HEK293 (cell line): Measurements from ENCODE around the gene LMTK2.

ENCODE experiments used
- CTCF ChIA-PET: fragments of 350-600 bp; formaldehyde crosslinking; extraction: SDS; loops from one replicate; lab custom pipeline; 2021; ENCODE audit warnings: antibody characterized with exemption; lab: Yijun Ruan, JAX
- POLR2A ChIA-PET: fragments of 300-600 bp; formaldehyde crosslinking; extraction: SDS; loops from one replicate; lab custom pipeline; 2020; ENCODE audit warnings: antibody characterized with exemption, inconsistent platforms; lab: Yijun Ruan, JAX
- H3K27ac ChIP-seq: fragments of 200-500 bp; sonication (Bioruptor generic); 2 replicates; pipeline ENCODE4 v1.5.1; 2014; ENCODE audit warnings: low read depth, low read length, control low read depth, inconsistent platforms; ENCODE audit errors: extremely low read depth
- H3K36me3 ChIP-seq, 2 experiments: fragments of 200-500 bp in 1 of 2; sonication (Bioruptor generic) in 1 of 2; 1 replicate in 1 of 2; 2 replicates in 1 of 2; pipeline ENCODE4 v1.5.1; 2014 to 2017; ENCODE audit warnings: inconsistent platforms in 2 of 2, low read length in 2 of 2; ENCODE audit not compliant: control insufficient read depth in 2 of 2, insufficient read depth in 1 of 2
- H3K4me1 ChIP-seq: fragments of 200-500 bp; sonication (Bioruptor generic); 2 replicates; pipeline ENCODE4 v1.5.1; 2014; ENCODE audit warnings: mild to moderate bottlenecking, low read length, inconsistent platforms; ENCODE audit not compliant: control insufficient read depth, insufficient read depth
- H3K4me3 ChIP-seq: 2 replicates; pipeline ENCODE4 v1.5.1; 2011; ENCODE audit warnings: low read depth, mild to moderate bottlenecking, control low read depth, low read length, moderate library complexity
- H3K9me3 ChIP-seq: fragments of 200-500 bp; sonication (Bioruptor generic); 2 replicates; pipeline ENCODE4 v1.5.1; 2014; ENCODE audit warnings: low read depth, low read length, inconsistent platforms; ENCODE audit not compliant: control insufficient read depth, insufficient read depth
- EGR2 ChIP-seq: fragments of 450-650 bp; formaldehyde crosslinking; IDR thresholded peaks from 2 replicates; pipeline ENCODE4 v1.5.1; 2016; ENCODE audit warnings: low read depth, missing biosample characterization, missing genetic modification characterization
- GLIS1 ChIP-seq: fragments of 450-650 bp; formaldehyde crosslinking; IDR thresholded peaks from 2 replicates; pipeline ENCODE4 v1.5.1; 2016; ENCODE audit warnings: missing biosample characterization, missing genetic modification characterization
- KLF1 ChIP-seq: fragments of 450-650 bp; formaldehyde crosslinking; IDR thresholded peaks from 2 replicates; pipeline ENCODE4 v1.5.1; 2016; ENCODE audit warnings: missing biosample characterization, missing genetic modification characterization
- MEIS1 ChIP-seq: sonication (generic); formaldehyde crosslinking; IDR thresholded peaks from 2 replicates; pipeline ENCODE4 v1.8.1; 2022; ENCODE audit warnings: missing genetic modification reagents, mild to moderate bottlenecking, borderline replicate concordance
- PATZ1 ChIP-seq: fragments of 450-650 bp; formaldehyde crosslinking; IDR thresholded peaks from 2 replicates; pipeline ENCODE4 v1.5.1; 2016; ENCODE audit warnings: missing biosample characterization, missing genetic modification characterization
- PRDM6 ChIP-seq: fragments of 450-650 bp; formaldehyde crosslinking; IDR thresholded peaks from 2 replicates; pipeline ENCODE4 v1.5.1; 2017; ENCODE audit warnings: missing biosample characterization, missing genetic modification characterization
- ZBTB20 ChIP-seq: fragments of 450-650 bp; formaldehyde crosslinking; IDR thresholded peaks from 2 replicates; pipeline ENCODE4 v1.5.1; 2016; ENCODE audit warnings: missing biosample characterization, missing genetic modification characterization
- ZBTB21 ChIP-seq: fragments of 450-650 bp; formaldehyde crosslinking; IDR thresholded peaks from 2 replicates; pipeline ENCODE4 v1.5.1; 2017; ENCODE audit warnings: missing biosample characterization, missing genetic modification characterization
- ZNF223 ChIP-seq: fragments of 450-650 bp; formaldehyde crosslinking; IDR thresholded peaks from 2 replicates; pipeline ENCODE4 v1.5.1; 2016; ENCODE audit warnings: missing biosample characterization, missing genetic modification characterization
- ZNF391 ChIP-seq: fragments of 450-650 bp; formaldehyde crosslinking; IDR thresholded peaks from 2 replicates; pipeline ENCODE4 v1.5.1; 2016; ENCODE audit warnings: low read depth, missing biosample characterization, missing genetic modification characterization, borderline replicate concordance
- ZNF404 ChIP-seq: fragments of 450-650 bp; formaldehyde crosslinking; IDR thresholded peaks from 2 replicates; pipeline ENCODE4 v1.5.1; 2017; ENCODE audit warnings: missing biosample characterization, missing genetic modification characterization
- ZNF433 ChIP-seq: fragments of 450-650 bp; formaldehyde crosslinking; IDR thresholded peaks from 2 replicates; pipeline ENCODE4 v1.5.1; 2016; ENCODE audit warnings: missing biosample characterization, missing genetic modification characterization, low read depth
- ZNF473 ChIP-seq: fragments of 450-650 bp; formaldehyde crosslinking; IDR thresholded peaks from 2 replicates; pipeline ENCODE4 v1.5.1; 2017; ENCODE audit warnings: missing biosample characterization, missing genetic modification characterization
- ZNF513 ChIP-seq: fragments of 450-650 bp; IDR thresholded peaks from 2 replicates; pipeline ENCODE4 v1.5.1; 2018; ENCODE audit warnings: missing biosample characterization, missing genetic modification characterization
- ZNF530 ChIP-seq: fragments of 450-650 bp; formaldehyde crosslinking; IDR thresholded peaks from 2 replicates; pipeline ENCODE4 v1.5.1; 2016; ENCODE audit warnings: low read depth, missing biosample characterization, missing genetic modification characterization
- ZNF544 ChIP-seq: fragments of 450-650 bp; formaldehyde crosslinking; IDR thresholded peaks from 2 replicates; pipeline ENCODE4 v1.5.0; 2017; ENCODE audit warnings: missing biosample characterization, missing genetic modification characterization
- ZNF549 ChIP-seq: fragments of 450-650 bp; IDR thresholded peaks from 2 replicates; pipeline ENCODE4 v1.5.1; 2018; ENCODE audit warnings: missing biosample characterization, missing genetic modification characterization, mild to moderate bottlenecking, inconsistent platforms, moderate library complexity
- ZNF571 ChIP-seq: fragments of 450-650 bp; formaldehyde crosslinking; IDR thresholded peaks from 2 replicates; pipeline ENCODE4 v1.5.0; 2017; ENCODE audit warnings: missing biosample characterization, missing genetic modification characterization
- ZNF645 ChIP-seq: fragments of 450-650 bp; formaldehyde crosslinking; IDR thresholded peaks from 2 replicates; pipeline ENCODE4; 2016; ENCODE audit warnings: missing biosample characterization, missing genetic modification characterization
- ZNF670 ChIP-seq: fragments of 450-650 bp; formaldehyde crosslinking; IDR thresholded peaks from 2 replicates; pipeline ENCODE4 v1.5.1; 2016; ENCODE audit warnings: missing biosample characterization, missing genetic modification characterization, low read depth
- ZNF76 ChIP-seq: fragments of 450-650 bp; formaldehyde crosslinking; IDR thresholded peaks from 2 replicates; pipeline ENCODE4; 2016; ENCODE audit warnings: low read depth, missing biosample characterization, missing genetic modification characterization, borderline replicate concordance
- ZNF776 ChIP-seq: fragments of 450-650 bp; formaldehyde crosslinking; IDR thresholded peaks from 2 replicates; pipeline ENCODE4 v1.5.0; 2017; ENCODE audit warnings: missing biosample characterization, missing genetic modification characterization, borderline replicate concordance
- ZNF792 ChIP-seq: fragments of 450-650 bp; formaldehyde crosslinking; IDR thresholded peaks from 2 replicates; pipeline ENCODE4 v1.5.1; 2016; ENCODE audit warnings: missing biosample characterization, missing genetic modification characterization
- TF ChIP-seq, protein P1 (sequence below): fragments of 450-650 bp; formaldehyde crosslinking; IDR thresholded peaks from 2 replicates; pipeline ENCODE4 v1.5.1; 2016; ENCODE audit warnings: missing biosample characterization, missing genetic modification characterization
- TF ChIP-seq, protein P2 (sequence below): sonication (generic); formaldehyde crosslinking; IDR thresholded peaks from 2 replicates; pipeline ENCODE4 v1.8.1; 2022; ENCODE audit warnings: mild to moderate bottlenecking, moderate library complexity, missing genetic modification reagents
- TF ChIP-seq, protein P3 (sequence below): fragments of 450-650 bp; formaldehyde crosslinking; IDR thresholded peaks from 2 replicates; pipeline ENCODE4 v1.5.1; 2016; ENCODE audit warnings: missing biosample characterization, missing genetic modification characterization, low read depth

LMTK2 gene

DNA sequence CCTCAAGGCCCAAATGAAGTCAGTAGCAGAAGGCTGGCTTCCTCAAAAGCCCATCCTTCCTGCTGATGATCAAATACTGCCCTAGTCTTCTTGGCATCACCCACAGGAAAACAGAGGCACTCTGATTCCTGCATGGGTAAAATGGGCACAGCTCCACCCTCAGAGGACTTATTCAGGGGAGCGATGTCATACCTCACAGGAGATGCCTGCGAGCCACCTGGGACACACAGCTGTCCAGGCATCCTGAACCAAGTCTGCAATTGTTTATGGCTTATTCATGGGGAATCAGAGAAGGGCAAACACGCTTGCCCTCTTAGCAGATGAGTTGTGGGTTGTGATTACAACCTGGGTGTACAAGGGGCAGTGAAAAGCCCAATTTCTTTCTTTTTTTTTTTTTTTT, 22.0 kb upstream of the LMTK2 start:
- TF ChIP-seq GLIS1 (tag by site-specific recombination) (no peak), ZNF391 (tag by site-specific recombination) (no peak), ZNF670 (no peak), ZNF776 (tag by site-specific recombination) (no peak), ZNF473 (tag by site-specific recombination) (no peak), ZNF571 (no peak), ZNF530 (tag by site-specific recombination) (no peak), PATZ1 (tag by site-specific recombination) (no peak), KLF1 (tag by site-specific recombination) (no peak), ZNF433 (tag by site-specific recombination) (no peak), ZNF404 (tag by site-specific recombination) (no peak), MEIS1 (CRISPR knock-in tag) (no peak), PRDM6 (tag by site-specific recombination) (no peak), ZNF792 (no peak), ZNF223 (tag by site-specific recombination) (no peak), ZNF76 (tag by site-specific recombination) (no peak)
- TF ChIP-seq, protein P1, sequence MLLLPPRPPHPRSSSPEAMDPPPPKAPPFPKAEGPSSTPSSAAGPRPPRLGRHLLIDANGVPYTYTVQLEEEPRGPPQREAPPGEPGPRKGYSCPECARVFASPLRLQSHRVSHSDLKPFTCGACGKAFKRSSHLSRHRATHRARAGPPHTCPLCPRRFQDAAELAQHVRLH (tag by site-specific recombination): no peak
- TF ChIP-seq, all 188 proteins: peak for 0
- CTCF ChIA-PET: interaction anchor here (0.6 to 0.9 kb wide), 2 partner anchors 59 to 84 kb away, joined by 3 to 4 read pairs; no protein-coding TSS in a partner anchor
- no peaks in the 10 kb centered on the region for H3K4me1 ChIP-seq
- POLR2A ChIA-PET: interaction anchor here (0.7 kb wide), 1 partner anchor 198 kb away, joined by 4 read pairs; no protein-coding TSS in a partner anchor
- no peaks in the 10 kb centered on the region for H3K36me3 ChIP-seq
- no peak overlapping the region for H3K27ac ChIP-seq
- H3K9me3 ChIP-seq: no peaks in the 10 kb centered on the region
- no peak overlapping the region for H3K4me3 ChIP-seq

GRCh38 chr7:98085674-98086073, 21.0 kb upstream of the LMTK2 start:
- ChIA-PET POLR2A (no interaction called here), CTCF (interaction anchor here (0.6 kb wide), 1 partner anchor 531 kb away, joined by 3 read pairs; the partner anchor contains the start of gene NPTX2)
- H3K36me3 ChIP-seq: no peaks in the 10 kb centered on the region
- H3K4me1 ChIP-seq: no peaks in the 10 kb centered on the region
- no peak overlapping the region for H3K27ac ChIP-seq
- no peaks in the 10 kb centered on the region for H3K9me3 ChIP-seq
- H3K4me3 ChIP-seq: no peak overlapping the region
- TF ChIP-seq, protein P2, sequence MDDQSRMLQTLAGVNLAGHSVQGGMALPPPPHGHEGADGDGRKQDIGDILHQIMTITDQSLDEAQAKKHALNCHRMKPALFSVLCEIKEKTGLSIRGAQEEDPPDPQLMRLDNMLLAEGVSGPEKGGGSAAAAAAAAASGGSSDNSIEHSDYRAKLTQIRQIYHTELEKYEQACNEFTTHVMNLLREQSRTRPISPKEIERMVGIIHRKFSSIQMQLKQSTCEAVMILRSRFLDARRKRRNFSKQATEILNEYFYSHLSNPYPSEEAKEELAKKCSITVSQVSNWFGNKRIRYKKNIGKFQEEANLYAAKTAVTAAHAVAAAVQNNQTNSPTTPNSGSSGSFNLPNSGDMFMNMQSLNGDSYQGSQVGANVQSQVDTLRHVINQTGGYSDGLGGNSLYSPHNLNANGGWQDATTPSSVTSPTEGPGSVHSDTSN: no peak
- TF ChIP-seq, protein P3, sequence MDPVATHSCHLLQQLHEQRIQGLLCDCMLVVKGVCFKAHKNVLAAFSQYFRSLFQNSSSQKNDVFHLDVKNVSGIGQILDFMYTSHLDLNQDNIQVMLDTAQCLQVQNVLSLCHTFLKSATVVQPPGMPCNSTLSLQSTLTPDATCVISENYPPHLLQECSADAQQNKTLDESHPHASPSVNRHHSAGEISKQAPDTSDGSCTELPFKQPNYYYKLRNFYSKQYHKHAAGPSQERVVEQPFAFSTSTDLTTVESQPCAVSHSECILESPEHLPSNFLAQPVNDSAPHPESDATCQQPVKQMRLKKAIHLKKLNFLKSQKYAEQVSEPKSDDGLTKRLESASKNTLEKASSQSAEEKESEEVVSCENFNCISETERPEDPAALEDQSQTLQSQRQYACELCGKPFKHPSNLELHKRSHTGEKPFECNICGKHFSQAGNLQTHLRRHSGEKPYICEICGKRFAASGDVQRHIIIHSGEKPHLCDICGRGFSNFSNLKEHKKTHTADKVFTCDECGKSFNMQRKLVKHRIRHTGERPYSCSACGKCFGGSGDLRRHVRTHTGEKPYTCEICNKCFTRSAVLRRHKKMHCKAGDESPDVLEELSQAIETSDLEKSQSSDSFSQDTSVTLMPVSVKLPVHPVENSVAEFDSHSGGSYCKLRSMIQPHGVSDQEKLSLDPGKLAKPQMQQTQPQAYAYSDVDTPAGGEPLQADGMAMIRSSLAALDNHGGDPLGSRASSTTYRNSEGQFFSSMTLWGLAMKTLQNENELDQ (tag by site-specific recombination): no peak
- no peak for TF ChIP-seq ZNF544
- TF ChIP-seq ZNF473 (tag by site-specific recombination): no peak
- no peak for TF ChIP-seq EGR2 (tag by site-specific recombination)
- TF ChIP-seq ZNF549 (tag by site-specific recombination): no peak
- no peak for TF ChIP-seq ZBTB20 (tag by site-specific recombination)
- no peak for TF ChIP-seq ZNF645 (tag by site-specific recombination)
- TF ChIP-seq ZNF513 (tag by site-specific recombination): no peak
- no peak for TF ChIP-seq ZBTB21 (tag by site-specific recombination)
